ENCODE data around the gene ADGRD1. TPM values are rescaled to one million over a fixed set of nuclear protein-coding genes. Genes with fewer than 3 reads are reported as not detected.

The ADGRD1 gene
- polyA plus RNA-seq, 1 donor, result 84.8 TPM

DNA sequence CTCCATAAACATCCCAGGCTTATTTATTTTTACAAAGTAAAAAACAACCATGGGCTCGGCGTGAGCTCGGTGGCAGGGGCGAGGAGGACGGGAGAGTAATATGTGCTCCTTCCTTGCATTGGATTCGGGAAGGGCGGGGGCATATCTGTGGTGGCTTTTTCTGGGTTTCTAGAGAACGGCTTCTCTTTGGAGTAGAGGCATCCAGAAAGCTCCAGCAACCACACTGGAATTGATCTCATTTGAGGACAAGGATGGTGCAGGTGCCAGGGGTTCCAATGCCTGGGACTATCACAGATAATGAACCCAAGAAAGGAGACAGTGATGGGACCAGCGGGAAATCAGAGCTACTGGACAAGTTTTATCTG lies 18.9 kb downstream of the ADGRD1 start:
- Histone ChIP-seq H3K9me3 (ENCODE audit: control insufficient read depth, low read depth, low read length) (no peaks in the 10 kb centered on the region), H3K4me1 (ENCODE audit: control insufficient read depth, insufficient read depth, low read length) (peaks cover 6% of the 10 kb centered on the region), H3K27me3 (ENCODE audit: control insufficient read depth, insufficient read depth, low read length) (no peaks in the 10 kb centered on the region), H3K4me3 (ENCODE audit: low read length) (no peak overlapping the region), H3K36me3 (ENCODE audit: control insufficient read depth, insufficient read depth, low read length) (peaks cover 62% of the 10 kb centered on the region), H3K27ac (ENCODE audit: low read length) (no peak overlapping the region)
- DNase-seq, result no peak
- WGBS (ENCODE audit: insufficient coverage, low lambda C conversion rate), result no CpG with 5 or more reads among the region's 9 CpGs

- DNase-seq, result no peak
- Histone ChIP-seq H3K9me3 (ENCODE audit: control insufficient read depth, low read depth, low read length) (no peaks in the 10 kb centered on the region), H3K4me1 (ENCODE audit: control insufficient read depth, insufficient read depth, low read length) (peaks cover 6% of the 10 kb centered on the region), H3K27ac (ENCODE audit: low read length) (no peak overlapping the region), H3K27me3 (ENCODE audit: control insufficient read depth, insufficient read depth, low read length) (no peaks in the 10 kb centered on the region), H3K36me3 (ENCODE audit: control insufficient read depth, insufficient read depth, low read length) (peaks cover 61% of the 10 kb centered on the region), H3K4me3 (ENCODE audit: low read length) (no peak overlapping the region)
- no CpG with 5 or more reads among the region's 11 CpGs for WGBS (ENCODE audit: insufficient coverage, low lambda C conversion rate)
Observed at GRCh38 chr12:130973109-130973508, 19.4 kb downstream of the ADGRD1 start.

GRCh38 chr12:130973906-130974305 lies 20.2 kb downstream of the ADGRD1 start:
- no peaks in the 10 kb centered on the region for H3K27me3 ChIP-seq (ENCODE audit: control insufficient read depth, insufficient read depth, low read length)
- WGBS (ENCODE audit: insufficient coverage, low lambda C conversion rate), result no CpG with 5 or more reads among the region's 10 CpGs
- H3K9me3 ChIP-seq (ENCODE audit: control insufficient read depth, low read depth, low read length), result no peaks in the 10 kb centered on the region
- H3K36me3 ChIP-seq (ENCODE audit: control insufficient read depth, insufficient read depth, low read length), result peaks cover 61% of the 10 kb centered on the region
- no peak overlapping the region for H3K27ac ChIP-seq (ENCODE audit: low read length)
- no peak for DNase-seq
- H3K4me3 ChIP-seq (ENCODE audit: low read length), result no peak overlapping the region
- H3K4me1 ChIP-seq (ENCODE audit: control insufficient read depth, insufficient read depth, low read length), result peaks cover 6% of the 10 kb centered on the region

DNA sequence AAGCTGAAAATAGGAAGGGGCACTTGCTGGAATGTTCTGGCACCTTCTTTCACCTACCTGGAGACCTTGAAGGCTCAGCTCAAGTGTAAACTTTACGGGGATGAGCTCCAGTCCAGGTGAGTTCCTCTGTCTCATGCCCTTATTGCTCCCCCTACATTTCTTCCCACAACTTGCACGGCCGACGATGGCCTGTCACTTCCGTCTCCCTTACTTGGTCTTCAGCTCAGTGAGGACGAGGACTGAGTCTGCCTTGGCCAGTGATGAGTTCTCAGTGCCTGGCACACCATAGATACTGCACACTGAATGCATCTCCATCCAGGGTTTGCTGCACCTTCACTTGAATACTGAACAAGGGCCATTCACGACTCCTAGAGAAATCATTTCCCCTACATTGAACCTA lies 21.4 kb downstream of the ADGRD1 start:
- no peak overlapping the region for H3K27ac ChIP-seq (ENCODE audit: low read length)
- H3K9me3 ChIP-seq (ENCODE audit: control insufficient read depth, low read depth, low read length), result no peaks in the 10 kb centered on the region
- no peak for DNase-seq
- no CpG with 5 or more reads among the region's 7 CpGs for WGBS (ENCODE audit: insufficient coverage, low lambda C conversion rate)
- H3K4me1 ChIP-seq (ENCODE audit: control insufficient read depth, insufficient read depth, low read length), result peaks cover 9% of the 10 kb centered on the region
- H3K27me3 ChIP-seq (ENCODE audit: control insufficient read depth, insufficient read depth, low read length), result no peaks in the 10 kb centered on the region
- no peak overlapping the region for H3K4me3 ChIP-seq (ENCODE audit: low read length)
- peaks cover 60% of the 10 kb centered on the region for H3K36me3 ChIP-seq (ENCODE audit: control insufficient read depth, insufficient read depth, low read length)

- H3K9me3 ChIP-seq (ENCODE audit: control insufficient read depth, low read depth, low read length), result no peaks in the 10 kb centered on the region
- DNase-seq, result no peak
- no CpG with 5 or more reads among the region's 15 CpGs for WGBS (ENCODE audit: insufficient coverage, low lambda C conversion rate)
- H3K27me3 ChIP-seq (ENCODE audit: control insufficient read depth, insufficient read depth, low read length), result no peaks in the 10 kb centered on the region
- no peak overlapping the region for H3K27ac ChIP-seq (ENCODE audit: low read length)
- no peak overlapping the region for H3K4me3 ChIP-seq (ENCODE audit: low read length)
- H3K4me1 ChIP-seq (ENCODE audit: control insufficient read depth, insufficient read depth, low read length), result peaks cover 8% of the 10 kb centered on the region
- peaks cover 60% of the 10 kb centered on the region for H3K36me3 ChIP-seq (ENCODE audit: control insufficient read depth, insufficient read depth, low read length)
Observed at GRCh38 chr12:130976171-130976720, 22.5 kb downstream of the ADGRD1 start.

GRCh38 chr12:130977046-130977742 lies 23.5 kb downstream of the ADGRD1 start:
- no CpG with 5 or more reads among the region's 17 CpGs for WGBS (ENCODE audit: insufficient coverage, low lambda C conversion rate)
- DNase-seq, result no peak
- no peaks in the 10 kb centered on the region for H3K9me3 ChIP-seq (ENCODE audit: control insufficient read depth, low read depth, low read length)
- no peaks in the 10 kb centered on the region for H3K27me3 ChIP-seq (ENCODE audit: control insufficient read depth, insufficient read depth, low read length)
- H3K4me1 ChIP-seq (ENCODE audit: control insufficient read depth, insufficient read depth, low read length), result peaks cover 18% of the 10 kb centered on the region
- no peak overlapping the region for H3K4me3 ChIP-seq (ENCODE audit: low read length)
- no peak overlapping the region for H3K27ac ChIP-seq (ENCODE audit: low read length)
- H3K36me3 ChIP-seq (ENCODE audit: control insufficient read depth, insufficient read depth, low read length), result peaks cover 54% of the 10 kb centered on the region

- no peak for DNase-seq
- H3K4me3 ChIP-seq (ENCODE audit: low read length), result no peak overlapping the region
- no peaks in the 10 kb centered on the region for H3K27me3 ChIP-seq (ENCODE audit: control insufficient read depth, insufficient read depth, low read length)
- WGBS (ENCODE audit: insufficient coverage, low lambda C conversion rate), result no CpG with 5 or more reads among the region's 10 CpGs
- H3K36me3 ChIP-seq (ENCODE audit: control insufficient read depth, insufficient read depth, low read length), result peaks cover 49% of the 10 kb centered on the region
- no peaks in the 10 kb centered on the region for H3K9me3 ChIP-seq (ENCODE audit: control insufficient read depth, low read depth, low read length)
- H3K4me1 ChIP-seq (ENCODE audit: control insufficient read depth, insufficient read depth, low read length), result peaks cover 23% of the 10 kb centered on the region
- H3K27ac ChIP-seq (ENCODE audit: low read length), result no peak overlapping the region
Observed at GRCh38 chr12:130977743-130978095, 24.0 kb downstream of the ADGRD1 start.

DNA sequence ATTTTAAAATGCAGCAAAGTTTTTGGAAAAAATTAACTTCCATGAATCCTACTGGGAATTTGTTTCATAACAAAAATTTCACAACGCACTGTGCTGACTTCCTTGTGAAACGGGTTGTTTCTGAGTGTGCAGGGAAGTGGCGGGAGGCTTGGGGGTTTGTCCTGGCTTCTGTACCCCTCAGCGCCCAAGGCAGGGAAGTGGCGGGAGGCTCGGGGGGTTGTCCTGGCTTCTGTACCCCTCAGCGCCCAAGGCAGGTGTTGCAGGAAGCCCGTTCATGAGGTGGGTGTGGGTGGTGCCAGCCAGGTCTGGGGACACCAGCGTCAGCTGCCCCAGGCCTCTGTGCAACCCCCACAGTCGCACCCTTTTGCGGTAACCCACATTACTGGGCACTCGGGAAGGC lies 25.1 kb downstream of the ADGRD1 start:
- WGBS (ENCODE audit: insufficient coverage, low lambda C conversion rate), result no CpG with 5 or more reads among the region's 12 CpGs
- peaks cover 32% of the 10 kb centered on the region for H3K4me1 ChIP-seq (ENCODE audit: control insufficient read depth, insufficient read depth, low read length)
- H3K27ac ChIP-seq (ENCODE audit: low read length), result no peak overlapping the region
- H3K9me3 ChIP-seq (ENCODE audit: control insufficient read depth, low read depth, low read length), result no peaks in the 10 kb centered on the region
- H3K4me3 ChIP-seq (ENCODE audit: low read length), result no peak overlapping the region
- no peaks in the 10 kb centered on the region for H3K27me3 ChIP-seq (ENCODE audit: control insufficient read depth, insufficient read depth, low read length)
- peaks cover 39% of the 10 kb centered on the region for H3K36me3 ChIP-seq (ENCODE audit: control insufficient read depth, insufficient read depth, low read length)
- DNase-seq, result no peak

GRCh38 chr12:130981074-130981742 lies 27.5 kb downstream of the ADGRD1 start:
- DNase-seq, result no peak
- peaks cover 46% of the 10 kb centered on the region for H3K4me1 ChIP-seq (ENCODE audit: control insufficient read depth, insufficient read depth, low read length)
- 86% methylated on average over 2 of the region's 11 CpGs for WGBS (ENCODE audit: insufficient coverage, low lambda C conversion rate)
- H3K9me3 ChIP-seq (ENCODE audit: control insufficient read depth, low read depth, low read length), result peaks cover 2% of the 10 kb centered on the region
- no peaks in the 10 kb centered on the region for H3K27me3 ChIP-seq (ENCODE audit: control insufficient read depth, insufficient read depth, low read length)
- H3K36me3 ChIP-seq (ENCODE audit: control insufficient read depth, insufficient read depth, low read length), result peaks cover 26% of the 10 kb centered on the region
- no peak overlapping the region for H3K4me3 ChIP-seq (ENCODE audit: low read length)
- peak overlapping the region; percentile 96 for H3K27ac ChIP-seq (ENCODE audit: low read length)

- no peaks in the 10 kb centered on the region for H3K27me3 ChIP-seq (ENCODE audit: control insufficient read depth, insufficient read depth, low read length)
- H3K27ac ChIP-seq (ENCODE audit: low read length), result peak overlapping the region; percentile 96
- peaks cover 22% of the 10 kb centered on the region for H3K36me3 ChIP-seq (ENCODE audit: control insufficient read depth, insufficient read depth, low read length)
- peaks cover 51% of the 10 kb centered on the region for H3K4me1 ChIP-seq (ENCODE audit: control insufficient read depth, insufficient read depth, low read length)
- H3K4me3 ChIP-seq (ENCODE audit: low read length), result no peak overlapping the region
- H3K9me3 ChIP-seq (ENCODE audit: control insufficient read depth, low read depth, low read length), result peaks cover 2% of the 10 kb centered on the region
- WGBS (ENCODE audit: insufficient coverage, low lambda C conversion rate), result no CpG with 5 or more reads among the region's 12 CpGs
- peak in 1 of 2 donors; percentile 63 for DNase-seq
Observed at GRCh38 chr12:130981911-130982310, 28.2 kb downstream of the ADGRD1 start.

All from large intestine (tissue), 3 donors.